Measurements from ENCODE around the gene SYCP1.
"Not testable (repeated sequence)": the region's sequence is repeated elsewhere in the genome, so short reads cannot be mapped to it uniquely, and the experiment has no call there.

Gene SYCP1

GRCh38 chr1:114896795-114897194 lies 42.1 kb downstream of the SYCP1 start:
- no peak for DNase-seq (ENCODE audit: low spot score)
- in situ Hi-C loops (cut with MboI; ENCODE audit: low sequenced_read_pairs, unreplicated experiment), result no loop called here
- TF ChIP-seq CTCF (IDR thresholded peaks at IDR 0.05; ENCODE audit: borderline replicate concordance, control extremely low read depth, extremely low read depth, insufficient read depth, missing control alignments), result no peak

DNA sequence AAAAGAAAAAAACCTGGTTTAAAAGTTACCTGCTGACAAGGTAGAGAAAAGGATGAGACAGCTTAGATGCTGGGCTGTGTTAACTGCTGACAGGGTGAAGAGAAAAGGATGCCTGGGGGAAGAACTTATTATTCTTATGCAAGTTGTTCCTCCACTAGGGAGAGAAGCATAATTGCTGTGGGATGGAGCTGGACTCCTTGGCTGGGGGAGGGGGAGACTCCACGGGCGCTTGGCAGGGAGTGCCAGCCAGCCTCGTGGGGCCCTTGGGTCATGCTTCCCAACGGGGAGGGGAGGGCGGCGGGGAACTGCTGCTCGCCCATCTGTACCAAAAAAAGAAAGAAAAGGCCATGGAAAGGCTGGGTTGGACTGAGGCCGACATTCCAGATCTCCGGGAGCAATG lies 47.2 kb downstream of the SYCP1 start:
- no peak for DNase-seq (ENCODE audit: low spot score)
- in situ Hi-C loops (cut with MboI; ENCODE audit: low sequenced_read_pairs, unreplicated experiment), result no loop called here

GRCh38 chr1:114902343-114902742 lies 47.7 kb downstream of the SYCP1 start:
- no peak for DNase-seq (ENCODE audit: low spot score)
- no peak for TF ChIP-seq CTCF (IDR thresholded peaks at IDR 0.05; ENCODE audit: borderline replicate concordance, control extremely low read depth, extremely low read depth, insufficient read depth, missing control alignments)
- in situ Hi-C loops (cut with MboI; ENCODE audit: low sequenced_read_pairs, unreplicated experiment), result no loop called here

More for the DNA sequence above, 47.2 kb downstream of the SYCP1 start:
- no peak for TF ChIP-seq CTCF (IDR thresholded peaks at IDR 0.05; ENCODE audit: borderline replicate concordance, control extremely low read depth, extremely low read depth, insufficient read depth, missing control alignments)

DNA sequence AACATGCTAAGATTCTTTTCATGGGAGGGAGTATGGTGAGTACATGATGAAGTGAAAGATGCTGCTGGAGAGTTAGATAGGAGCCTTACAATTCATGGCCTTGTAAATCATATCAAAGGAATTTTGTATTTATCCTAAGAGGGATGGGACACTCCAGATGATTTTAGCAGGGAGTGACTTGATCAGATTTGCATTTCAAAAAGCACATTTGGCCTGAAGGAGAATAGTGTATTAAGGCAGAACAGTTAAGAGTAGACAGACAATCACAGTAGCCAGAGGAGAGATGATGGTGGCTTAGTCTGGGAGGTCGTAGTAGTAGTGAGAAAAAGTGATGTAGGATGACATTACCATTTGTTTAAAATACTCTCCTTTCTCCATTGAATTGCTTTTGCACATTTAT lies 48.8 kb downstream of the SYCP1 start:
- DNase-seq (ENCODE audit: low spot score), result no peak
- TF ChIP-seq CTCF (IDR thresholded peaks at IDR 0.05; ENCODE audit: borderline replicate concordance, control extremely low read depth, extremely low read depth, insufficient read depth, missing control alignments), result no peak
- in situ Hi-C loops (cut with MboI; ENCODE audit: low sequenced_read_pairs, unreplicated experiment), result no loop called here

GRCh38 chr1:114915720-114916119 lies 61.1 kb downstream of the SYCP1 start:
- in situ Hi-C loops (cut with MboI; ENCODE audit: low sequenced_read_pairs, unreplicated experiment), result not testable (repeated sequence)

GRCh38 chr1:114926607-114927006 lies 71.9 kb downstream of the SYCP1 start:
- in situ Hi-C loops (cut with MboI; ENCODE audit: low sequenced_read_pairs, unreplicated experiment), result no loop called here
- no peak for TF ChIP-seq CTCF (IDR thresholded peaks at IDR 0.05; ENCODE audit: borderline replicate concordance, control extremely low read depth, extremely low read depth, insufficient read depth, missing control alignments)

More at GRCh38 chr1:114915720-114916119, 61.1 kb downstream of the SYCP1 start:
- not testable (repeated sequence) for DNase-seq (ENCODE audit: low spot score)

GRCh38 chr1:114927401-114927800 lies 72.7 kb downstream of the SYCP1 start:
- in situ Hi-C loops (cut with MboI; ENCODE audit: low sequenced_read_pairs, unreplicated experiment), result no loop called here
- TF ChIP-seq CTCF (IDR thresholded peaks at IDR 0.05; ENCODE audit: borderline replicate concordance, control extremely low read depth, extremely low read depth, insufficient read depth, missing control alignments), result no peak
- DNase-seq (ENCODE audit: low spot score), result no peak

More at GRCh38 chr1:114926607-114927006, 71.9 kb downstream of the SYCP1 start:
- no peak for DNase-seq (ENCODE audit: low spot score)
